Panc1 (cell line): ENCODE results near the gene CEACAM20. TPM values are rescaled to one million over a fixed set of nuclear protein-coding genes. Genes with fewer than 3 reads are reported as not detected.

Experiments
- ATAC-seq: fragments of 200-7000 bp; cut with Tn5 transposase; 2 replicates; pipeline ENCODE4 v1.9.1; 2020; ENCODE audit warnings: mild to moderate bottlenecking, moderate library complexity
- BruUV-seq: library from RNA; stranded (reverse); fragments of 400-500 nt; replicated peaks from 2 replicates; lab custom pipeline; 2021; lab: Mats Ljungman, UMichigan
- CTCF ChIA-PET: fragments of 300-600 bp; sonication (Branson Sonifier 250); formaldehyde crosslinking; loops from one replicate; lab custom pipeline; 2022; ENCODE audit warnings: antibody characterized with exemption; lab: Charles Lee
- POLR2A ChIA-PET: fragments of 300-600 bp; sonication (Branson Sonifier 250); formaldehyde crosslinking; loops from one replicate; lab custom pipeline; 2022; ENCODE audit warnings: antibody characterized with exemption; lab: Charles Lee
- DNase-seq: peaks from one replicate; pipeline ENCODE4 v3.0.0-alpha.2; 2010; ENCODE audit warnings: low read depth, low spot score
- H3K27ac ChIP-seq: 2 replicates; pipeline ENCODE4 v1.5.1; 2011; ENCODE audit warnings: mild to moderate bottlenecking, low read length, inconsistent platforms
- H3K27me3 ChIP-seq: fragments of 200-500 bp; sonication (Bioruptor generic); 2 replicates; pipeline ENCODE4 v1.6.0; 2014; ENCODE audit warnings: low read length, inconsistent platforms; ENCODE audit not compliant: control insufficient read depth, insufficient read depth
- H3K36me3 ChIP-seq: fragments of 200-500 bp; sonication (Bioruptor generic); 2 replicates; pipeline ENCODE4 v1.5.1; 2014; ENCODE audit warnings: inconsistent platforms, mild to moderate bottlenecking, low read length, moderate library complexity; ENCODE audit not compliant: control insufficient read depth, insufficient read depth
- H3K4me1 ChIP-seq: 2 replicates; pipeline ENCODE4 v1.5.1; 2011; ENCODE audit warnings: inconsistent platforms, mild to moderate bottlenecking, low read length, moderate library complexity; ENCODE audit not compliant: control insufficient read depth, insufficient read depth
- H3K4me3 ChIP-seq, 2 experiments: 2 replicates each; pipeline ENCODE4 v1.5.1; 2011 to 2012; ENCODE audit warnings: low read depth in 2 of 2, low read length in 2 of 2, mild to moderate bottlenecking in 2 of 2, inconsistent platforms in 1 of 2, moderate library complexity in 1 of 2
- H3K9me3 ChIP-seq: fragments of 200-500 bp; sonication (Bioruptor generic); 2 replicates; pipeline ENCODE4 v1.5.1; 2014; ENCODE audit warnings: low read depth, mild to moderate bottlenecking, inconsistent platforms, low read length, moderate library complexity; ENCODE audit not compliant: control insufficient read depth, insufficient read depth
- POLR2AphosphoS5 ChIP-seq: IDR thresholded peaks from 2 replicates; pipeline ENCODE4 v1.6.1; 2012; ENCODE audit warnings: mild to moderate bottlenecking, low read depth, low read length, moderate library complexity
- REST ChIP-seq, 2 experiments: IDR thresholded peaks; 2 replicates each; pipeline ENCODE4 v1.6.1; 2011 to 2012; ENCODE audit warnings: low read depth in 2 of 2, control low read depth in 1 of 2, low read length in 1 of 2, mild to moderate bottlenecking in 1 of 2, moderate library complexity in 1 of 2; ENCODE audit not compliant: insufficient read depth in 1 of 2
- SIN3A ChIP-seq: IDR thresholded peaks from 2 replicates; pipeline ENCODE4 v1.6.1; 2012; ENCODE audit warnings: low read depth, mild to moderate bottlenecking, low read length, moderate library complexity, borderline replicate concordance; ENCODE audit not compliant: insufficient read depth
- TCF7L2 ChIP-seq: IDR thresholded peaks from 2 replicates; pipeline ENCODE4 v1.6.1; 2011; ENCODE audit warnings: mild to moderate bottlenecking, low read depth, low read length, inconsistent platforms
- in situ Hi-C: cut with HindIII; loops from 2 replicates; pipeline ENCODE4 v1.10.0; 2016; ENCODE audit warnings: low sequenced_read_pairs, low pct_unique_long_range_greater_than_20kb
- intact Hi-C: fragments of 100-400 bp; cut with micrococcal nuclease; formaldehyde crosslinking; loops from one replicate; pipeline ENCODE4 v1.10.0; 2022; ENCODE audit not compliant: unreplicated experiment
- total RNA-seq: library from RNA; stranded (reverse); gene quantifications from one replicate; pipeline ENCODE4 v1.2.1, GENCODE V29; 2021; ENCODE audit not compliant: unreplicated experiment
- TF ChIP-seq, protein P1 (sequence below): fragments of 450-650 bp; IDR thresholded peaks from 2 replicates; pipeline ENCODE4 v1.5.1; 2017; ENCODE audit warnings: mild to moderate bottlenecking

The CEACAM20 gene
- total RNA-seq, 1 experiment from 2014 or later: not detected

DNA sequence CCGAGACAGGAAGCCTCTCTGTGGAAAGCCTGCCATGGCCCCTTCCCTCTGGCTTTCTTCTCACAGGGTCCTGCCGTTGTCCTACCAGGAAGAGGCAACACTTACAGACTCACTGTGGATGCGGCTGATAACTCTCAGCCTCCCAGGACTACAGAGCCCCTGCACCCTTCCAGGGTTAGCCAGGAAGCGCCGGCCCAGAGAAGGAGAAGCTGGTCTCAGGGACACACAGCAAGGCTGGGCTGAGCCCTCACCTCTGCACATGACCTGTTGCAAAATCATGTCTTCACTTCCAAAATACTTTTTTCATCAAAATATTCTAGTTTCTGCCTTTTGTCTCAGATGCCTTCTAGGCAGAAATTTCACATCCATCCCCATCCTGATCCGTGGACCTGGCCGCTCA, 1.9 kb downstream of the CEACAM20 start:
- Histone ChIP-seq H3K9me3 (no peaks in the 10 kb centered on the region), H3K4me1 (no peaks in the 10 kb centered on the region), H3K27ac (no peak overlapping the region), H3K36me3 (no peaks in the 10 kb centered on the region), H3K4me3 (no peak overlapping the region), H3K27me3 (no peaks in the 10 kb centered on the region)
- in situ Hi-C loops (no loop called here), intact Hi-C loops (no loop called here)
- POLR2A ChIA-PET: no interaction called here
- TF ChIP-seq TCF7L2 (no peak), SIN3A (no peak), POLR2AphosphoS5 (no peak), REST (IDR thresholded peaks at IDR 0.05; ENCODE audit: insufficient read depth in 1 of 2, low read depth in 2 of 2, low read length in 1 of 2) (no peak)
- TF ChIP-seq, protein P1, sequence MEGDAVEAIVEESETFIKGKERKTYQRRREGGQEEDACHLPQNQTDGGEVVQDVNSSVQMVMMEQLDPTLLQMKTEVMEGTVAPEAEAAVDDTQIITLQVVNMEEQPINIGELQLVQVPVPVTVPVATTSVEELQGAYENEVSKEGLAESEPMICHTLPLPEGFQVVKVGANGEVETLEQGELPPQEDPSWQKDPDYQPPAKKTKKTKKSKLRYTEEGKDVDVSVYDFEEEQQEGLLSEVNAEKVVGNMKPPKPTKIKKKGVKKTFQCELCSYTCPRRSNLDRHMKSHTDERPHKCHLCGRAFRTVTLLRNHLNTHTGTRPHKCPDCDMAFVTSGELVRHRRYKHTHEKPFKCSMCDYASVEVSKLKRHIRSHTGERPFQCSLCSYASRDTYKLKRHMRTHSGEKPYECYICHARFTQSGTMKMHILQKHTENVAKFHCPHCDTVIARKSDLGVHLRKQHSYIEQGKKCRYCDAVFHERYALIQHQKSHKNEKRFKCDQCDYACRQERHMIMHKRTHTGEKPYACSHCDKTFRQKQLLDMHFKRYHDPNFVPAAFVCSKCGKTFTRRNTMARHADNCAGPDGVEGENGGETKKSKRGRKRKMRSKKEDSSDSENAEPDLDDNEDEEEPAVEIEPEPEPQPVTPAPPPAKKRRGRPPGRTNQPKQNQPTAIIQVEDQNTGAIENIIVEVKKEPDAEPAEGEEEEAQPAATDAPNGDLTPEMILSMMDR: no peak
- BruUV-seq: no TSS peak
- ATAC-seq (no peak), DNase-seq (no peak)
- CTCF ChIA-PET: no interaction called here

GRCh38 chr19:44525721-44526430, 3.6 kb downstream of the CEACAM20 start:
- TF ChIP-seq, protein P1: no peak
- TF ChIP-seq SIN3A (no peak), TCF7L2 (no peak), REST (IDR thresholded peaks at IDR 0.05; ENCODE audit: insufficient read depth in 1 of 2, low read depth in 2 of 2, low read length in 1 of 2) (no peak), POLR2AphosphoS5 (no peak)
- ATAC-seq: no peak; the same call in 1 of the 2 replicates
- POLR2A ChIA-PET: interaction anchor here (0.7 kb wide), 1 partner anchor 319 kb away, joined by 5 read pairs; no protein-coding TSS in a partner anchor

More at GRCh38 chr19:44525721-44526430, 3.6 kb downstream of the CEACAM20 start:
- intact Hi-C loops (no loop called here), in situ Hi-C loops (no loop called here)
- no peak for DNase-seq
- Histone ChIP-seq H3K9me3 (no peaks in the 10 kb centered on the region), H3K4me3 (no peak overlapping the region), H3K27ac (no peak overlapping the region), H3K4me1 (no peaks in the 10 kb centered on the region), H3K27me3 (no peaks in the 10 kb centered on the region), H3K36me3 (no peaks in the 10 kb centered on the region)
- no TSS peak for BruUV-seq
- CTCF ChIA-PET: no interaction called here
